Measurements from ENCODE around the gene FNDC3B. TPM values are rescaled to one million over a fixed set of nuclear protein-coding genes. Genes with fewer than 3 reads are reported as not detected.

FNDC3B gene
- total and polyA plus RNA-seq, 2 donors (not counting 1 experiment from before 2014, with no cell fraction given) = 1.2 to 9.2 TPM

DNA sequence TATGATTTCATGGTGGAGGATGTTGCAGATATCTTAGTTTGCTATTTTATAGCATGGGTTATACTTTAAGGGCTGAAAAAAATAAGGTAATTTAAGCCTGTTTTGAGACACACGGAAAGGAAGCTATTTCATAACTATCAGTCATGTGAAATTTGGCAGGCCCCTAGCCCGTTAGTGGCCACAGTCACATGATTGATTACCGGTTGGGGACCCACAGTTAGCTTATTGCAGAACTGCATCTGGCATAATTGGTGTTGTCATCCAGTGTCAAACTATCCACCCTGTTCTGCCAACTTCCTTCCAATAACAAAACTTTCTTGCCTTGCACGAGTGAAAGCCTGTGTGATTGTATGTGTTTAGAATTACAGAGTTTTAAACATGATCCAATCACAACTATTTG, 35.2 kb downstream of the FNDC3B start:
- no peak overlapping the region for H3K4me2 ChIP-seq (replicated peaks; ENCODE audit: low read depth, low read length, poor library complexity, severe bottlenecking)
- H3K4me3 ChIP-seq (ENCODE audit: control extremely low read depth in 1 of 5, extremely low read depth in 1 of 5, insufficient read depth in 1 of 5, low read depth in 2 of 5, low read length in 4 of 5) = no peak overlapping the region
- Mint-ChIP-seq H3K9me3 (ENCODE audit: insufficient read depth) (no peaks in the 10 kb centered on the region), H3K4me1 (no peaks in the 10 kb centered on the region), H3K4me3 (no peak overlapping the region), H3K27me3 (peaks cover 6% of the 10 kb centered on the region), H3K27ac (no peak overlapping the region)
- DNase-seq = no peak
- H2AFZ ChIP-seq (ENCODE audit: insufficient read depth, low read depth, low read length, poor library complexity, severe bottlenecking) = no peak overlapping the region
- no peak for TF ChIP-seq CTCF (IDR thresholded peaks at IDR 0.05)
- no peaks in the 10 kb centered on the region for H3K36me3 ChIP-seq (replicated peaks in 1 of 2; ENCODE audit: control extremely low read depth in 1 of 2, control insufficient read depth in 1 of 2, extremely low read depth in 1 of 2, insufficient read depth in 2 of 2, low read length in 1 of 2)
- H3K4me1 ChIP-seq (ENCODE audit: control insufficient read depth in 2 of 2, insufficient read depth in 2 of 2, low read length in 2 of 2) = no peaks in the 10 kb centered on the region
- H3K9ac ChIP-seq (ENCODE audit: low read length) = no peak overlapping the region
- intact Hi-C loops (cut with micrococcal nuclease) = no loop called here
- H3K27ac ChIP-seq (ENCODE audit: low read length in 2 of 2) = no peak overlapping the region
- ATAC-seq (ENCODE audit: low read depth) = no peak
- WGBS (ENCODE audit: insufficient coverage) = 6% methylated on average over 2 of the region's 4 CpGs
- H3K27me3 ChIP-seq (replicated peaks in 1 of 4; ENCODE audit: control extremely low read depth in 1 of 4, control insufficient read depth in 3 of 4, insufficient read depth in 4 of 4, low read length in 3 of 4) = peaks cover 0 to 18% (median 0%) of the 10 kb centered on the region in 4 experiments
- ChIA-PET CTCF (no interaction called here), POLR2A (no interaction called here)
- H3K79me2 ChIP-seq (ENCODE audit: control insufficient read depth, insufficient read depth, low read length) = no peaks in the 10 kb centered on the region
- no peaks in the 10 kb centered on the region for H4K20me1 ChIP-seq (ENCODE audit: control insufficient read depth, insufficient read depth, low read length, poor library complexity, severe bottlenecking)
- no peaks in the 10 kb centered on the region for H3K9me3 ChIP-seq (ENCODE audit: control extremely low read depth in 1 of 3, control insufficient read depth in 2 of 3, insufficient read depth in 1 of 3, low read length in 2 of 3)

DNA sequence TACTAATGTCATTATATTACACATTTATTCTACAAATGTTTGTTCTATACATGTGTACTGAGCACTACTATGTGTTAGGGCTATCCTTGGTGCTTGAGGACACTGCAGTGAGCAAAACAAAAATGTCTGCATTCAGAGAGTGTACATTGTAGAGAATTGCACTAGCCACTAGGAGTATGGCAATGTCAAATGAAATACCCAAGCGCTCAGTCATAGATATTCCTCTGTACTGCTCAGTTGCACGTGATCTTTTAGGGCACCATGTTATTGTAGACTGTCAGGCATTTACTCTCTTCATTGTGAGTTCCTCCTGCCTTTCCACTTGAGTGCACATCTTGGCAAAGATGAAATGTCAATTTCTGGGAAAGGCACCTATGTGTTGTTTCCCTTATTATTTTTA, 36.8 kb downstream of the FNDC3B start:
- TF ChIP-seq EZH2 (IDR thresholded peaks at IDR 0.05; ENCODE audit: borderline replicate concordance, insufficient read depth, low read depth, low read length, poor library complexity, severe bottlenecking) (no peak), CTCF (IDR thresholded peaks at IDR 0.05) (no peak)
- Histone ChIP-seq H3K4me2 (replicated peaks; ENCODE audit: low read depth, low read length, poor library complexity, severe bottlenecking) (no peak overlapping the region), H3K9ac (ENCODE audit: low read length) (no peak overlapping the region), H3K4me1 (ENCODE audit: control insufficient read depth in 2 of 2, insufficient read depth in 2 of 2, low read length in 2 of 2) (no peaks in the 10 kb centered on the region), H3K4me3 (ENCODE audit: control extremely low read depth in 1 of 5, extremely low read depth in 1 of 5, insufficient read depth in 1 of 5, low read depth in 2 of 5, low read length in 4 of 5) (no peak overlapping the region), H3K27ac (ENCODE audit: low read length in 2 of 2) (no peak overlapping the region), H2AFZ (ENCODE audit: insufficient read depth, low read depth, low read length, poor library complexity, severe bottlenecking) (no peak overlapping the region), H3K36me3 (replicated peaks in 1 of 2; ENCODE audit: control extremely low read depth in 1 of 2, control insufficient read depth in 1 of 2, extremely low read depth in 1 of 2, insufficient read depth in 2 of 2, low read length in 1 of 2) (no peaks in the 10 kb centered on the region), H3K9me3 (ENCODE audit: control extremely low read depth in 1 of 3, control insufficient read depth in 2 of 3, insufficient read depth in 1 of 3, low read length in 2 of 3) (no peaks in the 10 kb centered on the region), H3K27me3 (replicated peaks in 1 of 4; ENCODE audit: control extremely low read depth in 1 of 4, control insufficient read depth in 3 of 4, insufficient read depth in 4 of 4, low read length in 3 of 4) (peaks cover 0 to 12% (median 0%) of the 10 kb centered on the region in 4 experiments), H4K20me1 (ENCODE audit: control insufficient read depth, insufficient read depth, low read length, poor library complexity, severe bottlenecking) (no peaks in the 10 kb centered on the region), H3K79me2 (ENCODE audit: control insufficient read depth, insufficient read depth, low read length) (no peaks in the 10 kb centered on the region)
- peaks cover 6% of the 10 kb centered on the region for H3K27me3 Mint-ChIP-seq
- ChIA-PET POLR2A (no interaction called here), CTCF (no interaction called here)
- ATAC-seq (ENCODE audit: low read depth) (no peak), DNase-seq (no peak)
- H3K4me3 Mint-ChIP-seq = no peak overlapping the region
- no peak overlapping the region for H3K27ac Mint-ChIP-seq
- H3K9me3 Mint-ChIP-seq (ENCODE audit: insufficient read depth) = no peaks in the 10 kb centered on the region
- 100% methylated on average over 2 of the region's 2 CpGs for WGBS (ENCODE audit: insufficient coverage)
- intact Hi-C loops (cut with micrococcal nuclease) = no loop called here
- H3K4me1 Mint-ChIP-seq = no peaks in the 10 kb centered on the region

All from B cell (primary cell).